Measurements from ENCODE around the gene RFX1.
"Not testable (repeated sequence)": the region's sequence is repeated elsewhere in the genome, so short reads cannot be mapped to it uniquely, and the experiment has no call there.

The RFX1 gene

DNA sequence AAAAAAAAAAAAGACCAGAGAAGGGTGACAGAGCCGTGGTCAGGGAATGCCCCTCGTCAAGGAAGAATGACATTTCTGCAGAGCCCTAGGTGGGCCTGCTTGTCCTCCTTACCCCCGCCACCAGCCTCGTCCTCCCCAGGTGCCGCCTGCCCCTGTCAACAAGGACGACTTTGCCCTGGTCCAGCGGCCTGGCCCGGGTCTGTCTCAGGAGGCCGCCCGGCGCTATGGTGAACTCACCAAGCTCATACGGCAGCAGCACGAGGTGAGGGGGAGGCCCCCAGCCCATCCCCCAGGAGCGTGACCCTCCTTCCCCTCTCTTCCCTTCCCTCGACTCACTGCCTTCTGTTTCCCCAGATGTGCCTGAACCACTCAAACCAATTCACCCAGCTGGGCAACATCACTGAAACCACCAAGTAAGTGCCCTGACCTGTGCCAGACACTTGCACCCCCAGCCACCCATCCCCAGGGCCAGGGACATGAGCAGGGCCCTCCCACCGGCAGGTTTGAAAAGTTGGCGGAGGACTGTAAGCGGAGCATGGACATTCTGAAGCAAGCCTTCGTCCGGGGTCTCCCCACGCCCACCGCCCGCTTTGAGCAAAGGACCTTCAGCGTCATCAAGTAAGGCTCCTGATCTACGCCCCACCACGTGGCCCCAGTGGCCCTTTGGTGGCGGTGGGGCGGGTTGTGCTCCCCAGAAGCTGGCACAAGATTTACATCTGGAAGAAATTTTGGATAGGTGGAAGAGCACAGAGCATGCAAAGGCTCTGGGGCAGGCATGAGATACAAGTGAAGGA lies 82.7 kb downstream of the RFX1 start:
- TF ChIP-seq, protein P1, sequence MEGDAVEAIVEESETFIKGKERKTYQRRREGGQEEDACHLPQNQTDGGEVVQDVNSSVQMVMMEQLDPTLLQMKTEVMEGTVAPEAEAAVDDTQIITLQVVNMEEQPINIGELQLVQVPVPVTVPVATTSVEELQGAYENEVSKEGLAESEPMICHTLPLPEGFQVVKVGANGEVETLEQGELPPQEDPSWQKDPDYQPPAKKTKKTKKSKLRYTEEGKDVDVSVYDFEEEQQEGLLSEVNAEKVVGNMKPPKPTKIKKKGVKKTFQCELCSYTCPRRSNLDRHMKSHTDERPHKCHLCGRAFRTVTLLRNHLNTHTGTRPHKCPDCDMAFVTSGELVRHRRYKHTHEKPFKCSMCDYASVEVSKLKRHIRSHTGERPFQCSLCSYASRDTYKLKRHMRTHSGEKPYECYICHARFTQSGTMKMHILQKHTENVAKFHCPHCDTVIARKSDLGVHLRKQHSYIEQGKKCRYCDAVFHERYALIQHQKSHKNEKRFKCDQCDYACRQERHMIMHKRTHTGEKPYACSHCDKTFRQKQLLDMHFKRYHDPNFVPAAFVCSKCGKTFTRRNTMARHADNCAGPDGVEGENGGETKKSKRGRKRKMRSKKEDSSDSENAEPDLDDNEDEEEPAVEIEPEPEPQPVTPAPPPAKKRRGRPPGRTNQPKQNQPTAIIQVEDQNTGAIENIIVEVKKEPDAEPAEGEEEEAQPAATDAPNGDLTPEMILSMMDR (conservative IDR thresholded peaks at IDR 0.05) = no peak
- TF ChIP-seq ZFX (IDR thresholded peaks at IDR 0.05) = no peak
- no peak overlapping the region for H3K27ac ChIP-seq

DNA sequence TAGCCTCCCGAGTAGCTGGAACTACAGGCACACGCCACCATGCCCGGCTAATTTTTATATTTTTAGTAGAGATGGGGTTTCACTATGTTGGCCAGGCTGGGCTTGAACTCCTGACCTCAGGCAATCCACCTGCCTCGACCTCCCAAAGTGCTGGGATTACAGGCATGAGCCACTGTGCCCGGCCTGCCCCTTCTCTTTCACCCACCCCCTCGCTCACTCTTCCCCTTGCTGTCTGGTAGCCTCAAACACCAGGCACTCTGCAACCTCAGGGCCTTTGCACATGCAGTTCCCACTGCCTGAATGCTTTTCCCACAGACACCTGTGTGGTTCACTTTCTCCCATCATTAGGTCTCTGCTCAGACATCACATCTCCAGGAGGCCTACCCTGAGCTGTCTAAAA lies 84.0 kb downstream of the RFX1 start:
- H3K27ac ChIP-seq = not testable (repeated sequence)

DNA sequence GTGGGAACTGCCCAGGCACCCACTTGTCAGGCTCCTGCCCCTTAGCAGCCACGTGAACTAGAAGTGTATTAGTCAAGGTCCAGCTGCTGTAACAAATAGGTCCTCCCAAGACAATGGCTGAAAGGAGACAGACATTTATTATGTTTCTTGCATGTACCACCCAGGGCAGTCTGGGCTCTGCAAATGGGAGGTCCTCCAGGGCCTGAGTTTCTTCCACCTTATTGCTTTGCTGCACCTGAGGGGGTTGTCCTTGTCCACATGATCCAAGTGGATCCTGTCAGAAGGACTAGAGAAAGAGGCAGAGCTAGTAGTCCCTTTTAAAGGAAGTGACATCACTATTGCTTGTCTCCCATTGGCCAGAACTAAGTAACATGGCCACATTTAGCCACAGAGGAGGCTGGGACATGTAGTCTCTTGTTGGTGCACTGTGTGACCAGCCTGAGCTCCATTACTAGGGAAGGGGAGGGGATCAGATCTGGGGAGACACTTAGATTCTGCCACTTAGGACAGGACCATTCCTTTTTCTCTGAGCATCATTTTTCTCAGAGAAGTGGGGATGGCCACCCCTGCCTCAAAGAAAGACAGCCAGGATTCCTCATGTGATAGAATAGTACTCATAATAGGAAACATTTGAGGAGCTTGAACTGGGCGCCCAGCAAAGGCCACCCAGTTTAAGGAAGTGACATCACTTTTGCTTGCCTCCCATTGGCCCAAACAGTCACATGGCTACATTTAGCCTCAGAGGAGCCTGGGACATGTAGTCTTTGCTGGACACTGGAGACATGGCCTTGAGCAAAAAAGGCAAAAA lies 85.0 kb downstream of the RFX1 start:
- no peak overlapping the region for H3K27ac ChIP-seq
- TF ChIP-seq ZFX (IDR thresholded peaks at IDR 0.05) = no peak
- TF ChIP-seq, protein P1 (conservative IDR thresholded peaks at IDR 0.05) = no peak

DNA sequence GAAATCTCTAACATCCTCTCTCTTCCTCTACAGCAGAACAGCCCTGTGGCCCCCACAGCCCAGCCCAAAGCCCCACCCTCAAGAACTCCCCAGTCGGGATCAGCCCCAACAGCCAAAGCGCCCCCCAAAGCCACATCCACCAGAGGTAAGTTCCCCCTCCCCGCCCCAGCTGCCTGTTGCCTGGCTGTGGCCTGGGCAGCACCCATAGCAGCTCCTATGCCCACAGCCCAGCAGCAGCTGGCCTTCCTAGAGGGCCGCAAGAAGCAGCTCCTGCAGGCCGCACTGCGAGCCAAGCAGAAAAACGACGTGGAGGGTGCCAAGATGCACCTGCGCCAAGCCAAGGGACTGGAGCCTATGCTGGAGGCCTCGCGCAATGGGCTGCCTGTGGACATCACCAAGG lies 85.6 kb downstream of the RFX1 start:
- no peak overlapping the region for H3K27ac ChIP-seq
- TF ChIP-seq ZFX (IDR thresholded peaks at IDR 0.05) = no peak
- TF ChIP-seq, protein P1 (conservative IDR thresholded peaks at IDR 0.05) = no peak

DNA sequence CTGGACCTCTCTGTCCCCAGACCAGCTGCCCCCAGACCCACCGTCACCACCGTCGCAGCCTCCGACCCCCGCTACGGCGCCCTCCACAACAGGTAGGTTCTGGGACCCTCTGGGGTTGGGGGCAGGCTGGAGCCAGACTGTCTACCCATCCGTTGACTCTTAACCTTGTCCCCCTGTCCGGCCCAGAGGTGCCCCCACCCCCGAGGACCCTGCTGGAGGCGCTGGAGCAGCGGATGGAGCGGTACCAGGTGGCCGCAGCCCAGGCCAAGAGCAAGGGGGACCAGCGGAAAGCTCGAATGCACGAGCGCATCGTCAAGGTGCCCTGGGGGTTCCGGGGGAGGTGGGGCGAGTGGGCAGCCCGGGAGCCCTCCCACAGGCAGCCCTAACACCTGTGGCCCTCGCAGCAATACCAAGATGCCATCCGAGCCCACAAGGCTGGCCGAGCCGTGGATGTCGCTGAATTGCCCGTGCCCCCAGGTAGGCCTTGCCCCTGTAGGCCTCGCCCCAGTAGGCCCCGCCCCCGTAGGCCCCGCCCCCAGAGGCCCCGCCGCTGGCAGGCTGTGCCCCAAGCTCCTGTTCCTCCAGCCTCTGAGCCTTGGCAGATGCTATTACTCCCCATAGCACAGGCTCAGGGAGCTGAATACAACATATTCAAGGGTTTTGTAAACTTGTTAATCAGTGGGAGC lies 87.3 kb downstream of the RFX1 start:
- TF ChIP-seq ZFX (IDR thresholded peaks at IDR 0.05) = no peak
- TF ChIP-seq, protein P1 (conservative IDR thresholded peaks at IDR 0.05) = no peak
- H3K27ac ChIP-seq = no peak overlapping the region; the same call in 1 of the 2 replicates

DNA sequence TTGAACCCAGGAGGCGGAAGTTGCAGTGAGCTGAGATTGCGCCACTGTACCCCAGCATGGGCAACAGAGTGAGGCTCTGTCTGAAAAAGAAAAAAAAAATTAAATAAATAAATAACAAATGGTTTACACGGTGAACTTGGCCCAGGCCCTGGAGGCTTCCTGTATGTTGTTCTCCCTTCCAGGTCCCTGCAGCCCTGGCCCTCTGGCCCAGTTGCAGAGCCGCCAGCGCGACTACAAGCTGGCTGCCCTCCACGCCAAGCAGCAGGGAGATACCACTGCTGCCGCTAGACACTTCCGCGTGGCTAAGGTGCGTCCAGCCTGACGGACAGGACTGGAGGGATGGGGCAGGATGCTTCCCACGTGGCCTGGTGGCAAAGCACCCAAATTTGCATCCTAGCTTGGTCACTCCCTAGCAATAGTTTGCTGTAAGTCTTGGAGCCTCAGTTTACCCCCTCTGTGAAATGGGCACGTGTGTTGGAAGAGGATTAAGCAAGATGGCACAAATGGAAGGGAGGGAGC lies 88.2 kb downstream of the RFX1 start:
- H3K27ac ChIP-seq = peak overlapping the region; percentile 2; the same call in 1 of the 2 replicates
- TF ChIP-seq, protein P1 (conservative IDR thresholded peaks at IDR 0.05) = no peak
- no peak for TF ChIP-seq ZFX (IDR thresholded peaks at IDR 0.05)

DNA sequence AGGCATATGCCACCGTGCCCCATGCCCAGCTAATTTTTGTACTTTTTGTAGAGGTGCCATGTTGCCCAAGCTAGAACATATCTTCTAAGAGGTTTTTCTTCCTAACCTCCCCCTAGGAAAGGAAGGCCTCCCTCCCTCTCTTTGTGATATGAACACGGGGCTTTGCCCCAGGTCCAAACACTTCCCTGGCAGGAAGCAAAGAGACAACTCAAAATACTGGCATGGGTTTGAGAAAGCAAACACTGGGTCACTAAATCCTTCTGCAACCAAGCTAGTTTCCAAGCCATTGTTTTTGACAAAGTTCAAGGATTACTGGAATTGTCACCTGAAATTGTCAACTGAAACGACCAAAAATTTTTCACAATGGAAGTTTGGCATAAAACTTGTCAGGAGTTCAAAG lies 91.3 kb downstream of the RFX1 start:
- no peak overlapping the region for H3K27ac ChIP-seq
- TF ChIP-seq, protein P1 (conservative IDR thresholded peaks at IDR 0.05) = no peak
- TF ChIP-seq ZFX (IDR thresholded peaks at IDR 0.05) = no peak
